ENCODE measurements around the gene AFMID. TPM values are rescaled to one million over a fixed set of nuclear protein-coding genes. Genes with fewer than 3 reads are reported as not detected.
A peak's percentile ranks its signal among the peaks of the same experiment; 100 is the strongest.

AFMID gene
- total and polyA plus RNA-seq, 2 experiments from 2014 or later, result 38.0 to 47.5 TPM

DNA sequence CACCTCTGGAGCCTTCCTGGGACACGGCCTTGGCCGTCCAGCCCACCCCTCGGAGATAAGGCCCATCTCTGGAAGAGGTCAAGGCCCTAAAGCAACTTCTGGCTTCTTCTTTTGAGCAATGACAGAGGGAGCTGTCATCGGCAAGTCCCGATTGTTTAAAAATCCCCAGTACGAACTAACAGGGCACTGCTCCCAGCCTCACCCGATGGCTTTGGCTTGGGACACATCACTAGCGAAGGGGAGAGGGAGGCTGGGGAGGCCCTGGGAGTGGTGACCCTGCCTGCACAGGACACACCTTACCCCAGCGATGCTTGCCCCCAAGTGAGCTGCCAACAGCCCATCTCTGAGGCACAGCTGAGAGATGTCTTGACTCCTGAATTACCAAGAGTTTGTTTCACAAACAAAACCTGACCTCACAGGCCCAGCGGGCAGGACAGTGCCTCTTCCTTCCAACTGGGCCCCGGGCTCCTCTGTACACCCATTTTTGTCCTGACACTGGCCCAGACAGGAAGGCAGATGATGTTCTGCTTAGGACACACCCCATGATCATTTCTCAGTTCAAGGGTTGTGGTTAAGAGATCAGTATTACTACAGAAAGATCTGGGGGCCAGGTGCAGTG lies 14.0 kb upstream of the AFMID start (continued):
- TF ChIP-seq JUNB (IDR thresholded peaks at IDR 0.05; ENCODE audit: unreplicated experiment) (no peak), STAT1 (IDR thresholded peaks at IDR 0.05; ENCODE audit: unreplicated experiment) (no peak), EZH2phosphoT487 (IDR thresholded peaks at IDR 0.05; ENCODE audit: unreplicated experiment) (no peak)
- TF ChIP-seq, protein P1, sequence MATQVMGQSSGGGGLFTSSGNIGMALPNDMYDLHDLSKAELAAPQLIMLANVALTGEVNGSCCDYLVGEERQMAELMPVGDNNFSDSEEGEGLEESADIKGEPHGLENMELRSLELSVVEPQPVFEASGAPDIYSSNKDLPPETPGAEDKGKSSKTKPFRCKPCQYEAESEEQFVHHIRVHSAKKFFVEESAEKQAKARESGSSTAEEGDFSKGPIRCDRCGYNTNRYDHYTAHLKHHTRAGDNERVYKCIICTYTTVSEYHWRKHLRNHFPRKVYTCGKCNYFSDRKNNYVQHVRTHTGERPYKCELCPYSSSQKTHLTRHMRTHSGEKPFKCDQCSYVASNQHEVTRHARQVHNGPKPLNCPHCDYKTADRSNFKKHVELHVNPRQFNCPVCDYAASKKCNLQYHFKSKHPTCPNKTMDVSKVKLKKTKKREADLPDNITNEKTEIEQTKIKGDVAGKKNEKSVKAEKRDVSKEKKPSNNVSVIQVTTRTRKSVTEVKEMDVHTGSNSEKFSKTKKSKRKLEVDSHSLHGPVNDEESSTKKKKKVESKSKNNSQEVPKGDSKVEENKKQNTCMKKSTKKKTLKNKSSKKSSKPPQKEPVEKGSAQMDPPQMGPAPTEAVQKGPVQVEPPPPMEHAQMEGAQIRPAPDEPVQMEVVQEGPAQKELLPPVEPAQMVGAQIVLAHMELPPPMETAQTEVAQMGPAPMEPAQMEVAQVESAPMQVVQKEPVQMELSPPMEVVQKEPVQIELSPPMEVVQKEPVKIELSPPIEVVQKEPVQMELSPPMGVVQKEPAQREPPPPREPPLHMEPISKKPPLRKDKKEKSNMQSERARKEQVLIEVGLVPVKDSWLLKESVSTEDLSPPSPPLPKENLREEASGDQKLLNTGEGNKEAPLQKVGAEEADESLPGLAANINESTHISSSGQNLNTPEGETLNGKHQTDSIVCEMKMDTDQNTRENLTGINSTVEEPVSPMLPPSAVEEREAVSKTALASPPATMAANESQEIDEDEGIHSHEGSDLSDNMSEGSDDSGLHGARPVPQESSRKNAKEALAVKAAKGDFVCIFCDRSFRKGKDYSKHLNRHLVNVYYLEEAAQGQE (IDR thresholded peaks at IDR 0.05; ENCODE audit: unreplicated experiment), result no peak
- TF ChIP-seq, protein P2, sequence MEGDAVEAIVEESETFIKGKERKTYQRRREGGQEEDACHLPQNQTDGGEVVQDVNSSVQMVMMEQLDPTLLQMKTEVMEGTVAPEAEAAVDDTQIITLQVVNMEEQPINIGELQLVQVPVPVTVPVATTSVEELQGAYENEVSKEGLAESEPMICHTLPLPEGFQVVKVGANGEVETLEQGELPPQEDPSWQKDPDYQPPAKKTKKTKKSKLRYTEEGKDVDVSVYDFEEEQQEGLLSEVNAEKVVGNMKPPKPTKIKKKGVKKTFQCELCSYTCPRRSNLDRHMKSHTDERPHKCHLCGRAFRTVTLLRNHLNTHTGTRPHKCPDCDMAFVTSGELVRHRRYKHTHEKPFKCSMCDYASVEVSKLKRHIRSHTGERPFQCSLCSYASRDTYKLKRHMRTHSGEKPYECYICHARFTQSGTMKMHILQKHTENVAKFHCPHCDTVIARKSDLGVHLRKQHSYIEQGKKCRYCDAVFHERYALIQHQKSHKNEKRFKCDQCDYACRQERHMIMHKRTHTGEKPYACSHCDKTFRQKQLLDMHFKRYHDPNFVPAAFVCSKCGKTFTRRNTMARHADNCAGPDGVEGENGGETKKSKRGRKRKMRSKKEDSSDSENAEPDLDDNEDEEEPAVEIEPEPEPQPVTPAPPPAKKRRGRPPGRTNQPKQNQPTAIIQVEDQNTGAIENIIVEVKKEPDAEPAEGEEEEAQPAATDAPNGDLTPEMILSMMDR (conservative IDR thresholded peaks at IDR 0.05; ENCODE audit: low read depth in 2 of 2), result no peak
- TF ChIP-seq, protein P3, sequence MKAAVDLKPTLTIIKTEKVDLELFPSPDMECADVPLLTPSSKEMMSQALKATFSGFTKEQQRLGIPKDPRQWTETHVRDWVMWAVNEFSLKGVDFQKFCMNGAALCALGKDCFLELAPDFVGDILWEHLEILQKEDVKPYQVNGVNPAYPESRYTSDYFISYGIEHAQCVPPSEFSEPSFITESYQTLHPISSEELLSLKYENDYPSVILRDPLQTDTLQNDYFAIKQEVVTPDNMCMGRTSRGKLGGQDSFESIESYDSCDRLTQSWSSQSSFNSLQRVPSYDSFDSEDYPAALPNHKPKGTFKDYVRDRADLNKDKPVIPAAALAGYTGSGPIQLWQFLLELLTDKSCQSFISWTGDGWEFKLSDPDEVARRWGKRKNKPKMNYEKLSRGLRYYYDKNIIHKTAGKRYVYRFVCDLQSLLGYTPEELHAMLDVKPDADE (IDR thresholded peaks at IDR 0.05), result no peak

DNA sequence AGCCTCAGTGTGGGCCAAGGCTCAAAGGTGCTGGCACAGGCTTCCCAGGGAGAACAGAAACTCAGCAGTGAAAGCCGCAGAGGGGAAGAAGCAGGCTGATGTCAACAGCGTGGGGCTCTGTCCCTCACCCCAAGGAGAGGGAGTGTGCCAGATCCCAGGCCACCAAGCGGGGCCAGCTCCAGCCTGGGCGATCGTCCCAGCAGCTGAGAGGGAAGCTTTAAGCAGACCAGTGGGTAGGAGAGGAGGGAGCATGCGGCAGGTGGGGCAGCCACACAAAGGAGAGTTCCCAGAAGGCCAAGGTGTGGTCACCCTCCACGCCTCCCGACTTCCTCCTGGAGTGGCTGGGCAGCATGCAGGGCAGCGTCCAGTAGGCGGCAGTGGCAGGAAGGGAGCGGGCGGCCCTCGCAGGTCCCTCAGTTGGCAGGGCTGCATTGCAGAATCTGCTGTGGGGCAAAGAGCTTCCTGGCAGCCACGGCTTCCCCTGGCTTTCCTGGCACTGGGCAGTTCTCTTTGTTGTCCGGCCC lies 12.8 kb upstream of the AFMID start:
- Histone ChIP-seq H3K27me3 (ENCODE audit: insufficient read depth) (no peaks in the 10 kb centered on the region), H3K36me3 (ENCODE audit: insufficient read depth) (0 out of 2 replicates have a peak, but pooled peaks cover 9% of the 10 kb centered on the region), H3K4me2 (no peak overlapping the region), H3K79me2 (replicated peaks; ENCODE audit: insufficient read depth) (no peaks in the 10 kb centered on the region), H3K4me1 (ENCODE audit: insufficient read depth) (peaks cover 21% of the 10 kb centered on the region), H3K4me3 (no peak overlapping the region), H4K20me1 (replicated peaks; ENCODE audit: insufficient read depth) (peaks cover 13% of the 10 kb centered on the region), H3K9me2 (ENCODE audit: insufficient read depth) (no peaks in the 10 kb centered on the region), H3F3A (replicated peaks; ENCODE audit: low read depth) (peaks cover 16% of the 10 kb centered on the region; the same call in 1 of the 2 replicates), H2AFZ (no peak overlapping the region), H3K27ac (ENCODE audit: low read depth) (no peak overlapping the region)
- no peaks in the 10 kb centered on the region; the same call in 1 of the 3 replicates for H3K9me3 Mint-ChIP-seq
- H3K4me3 Mint-ChIP-seq, result no peak overlapping the region
- TF ChIP-seq, protein P2 (conservative IDR thresholded peaks at IDR 0.05; ENCODE audit: low read depth in 2 of 2), result peak in 1 of 2 experiments; percentile 13; a peak in 1 of 4 replicates
- TF ChIP-seq POLR2AphosphoS5 (IDR thresholded peaks at IDR 0.05; ENCODE audit: low read depth), result no peak
- peaks cover 66% of the 10 kb centered on the region for H3K36me3 Mint-ChIP-seq (ENCODE audit: low read depth)
- ATAC-seq (no peak), DNase-seq (ENCODE audit: low spot score) (no peak)
- peaks cover 53% of the 10 kb centered on the region for H3K4me1 Mint-ChIP-seq
- peaks cover 32% of the 10 kb centered on the region for H3K27me3 Mint-ChIP-seq (ENCODE audit: insufficient read depth, low read depth, poor library complexity)
- no peak overlapping the region for H3K27ac Mint-ChIP-seq
